Panc1 (cell line): ENCODE results near the gene LCT. TPM values are rescaled to one million over a fixed set of nuclear protein-coding genes. Genes with fewer than 3 reads are reported as not detected.

ENCODE experiments used
- ATAC-seq: fragments of 200-7000 bp; cut with Tn5 transposase; 2 replicates; pipeline ENCODE4 v1.9.1; 2020; ENCODE audit warnings: mild to moderate bottlenecking, moderate library complexity
- BruUV-seq: library from RNA; stranded (reverse); fragments of 400-500 nt; replicated peaks from 2 replicates; lab custom pipeline; 2021; lab: Mats Ljungman, UMichigan
- CTCF ChIA-PET: fragments of 300-600 bp; sonication (Branson Sonifier 250); formaldehyde crosslinking; loops from one replicate; lab custom pipeline; 2022; ENCODE audit warnings: antibody characterized with exemption; lab: Charles Lee
- POLR2A ChIA-PET: fragments of 300-600 bp; sonication (Branson Sonifier 250); formaldehyde crosslinking; loops from one replicate; lab custom pipeline; 2022; ENCODE audit warnings: antibody characterized with exemption; lab: Charles Lee
- DNase-seq: peaks from one replicate; pipeline ENCODE4 v3.0.0-alpha.2; 2010; ENCODE audit warnings: low read depth, low spot score
- H3K27ac ChIP-seq: 2 replicates; pipeline ENCODE4 v1.5.1; 2011; ENCODE audit warnings: mild to moderate bottlenecking, low read length, inconsistent platforms
- H3K27me3 ChIP-seq: fragments of 200-500 bp; sonication (Bioruptor generic); 2 replicates; pipeline ENCODE4 v1.6.0; 2014; ENCODE audit warnings: low read length, inconsistent platforms; ENCODE audit not compliant: control insufficient read depth, insufficient read depth
- H3K36me3 ChIP-seq: fragments of 200-500 bp; sonication (Bioruptor generic); 2 replicates; pipeline ENCODE4 v1.5.1; 2014; ENCODE audit warnings: inconsistent platforms, mild to moderate bottlenecking, low read length, moderate library complexity; ENCODE audit not compliant: control insufficient read depth, insufficient read depth
- H3K4me1 ChIP-seq: 2 replicates; pipeline ENCODE4 v1.5.1; 2011; ENCODE audit warnings: inconsistent platforms, mild to moderate bottlenecking, low read length, moderate library complexity; ENCODE audit not compliant: control insufficient read depth, insufficient read depth
- H3K4me3 ChIP-seq, 2 experiments: 2 replicates each; pipeline ENCODE4 v1.5.1; 2011 to 2012; ENCODE audit warnings: low read depth in 2 of 2, low read length in 2 of 2, mild to moderate bottlenecking in 2 of 2, inconsistent platforms in 1 of 2, moderate library complexity in 1 of 2
- H3K9me3 ChIP-seq: fragments of 200-500 bp; sonication (Bioruptor generic); 2 replicates; pipeline ENCODE4 v1.5.1; 2014; ENCODE audit warnings: low read depth, mild to moderate bottlenecking, inconsistent platforms, low read length, moderate library complexity; ENCODE audit not compliant: control insufficient read depth, insufficient read depth
- POLR2AphosphoS5 ChIP-seq: IDR thresholded peaks from 2 replicates; pipeline ENCODE4 v1.6.1; 2012; ENCODE audit warnings: mild to moderate bottlenecking, low read depth, low read length, moderate library complexity
- SIN3A ChIP-seq: IDR thresholded peaks from 2 replicates; pipeline ENCODE4 v1.6.1; 2012; ENCODE audit warnings: low read depth, mild to moderate bottlenecking, low read length, moderate library complexity, borderline replicate concordance; ENCODE audit not compliant: insufficient read depth
- TCF7L2 ChIP-seq: IDR thresholded peaks from 2 replicates; pipeline ENCODE4 v1.6.1; 2011; ENCODE audit warnings: mild to moderate bottlenecking, low read depth, low read length, inconsistent platforms
- in situ Hi-C: cut with HindIII; loops from 2 replicates; pipeline ENCODE4 v1.10.0; 2016; ENCODE audit warnings: low sequenced_read_pairs, low pct_unique_long_range_greater_than_20kb
- intact Hi-C: fragments of 100-400 bp; cut with micrococcal nuclease; formaldehyde crosslinking; loops from one replicate; pipeline ENCODE4 v1.10.0; 2022; ENCODE audit not compliant: unreplicated experiment
- total RNA-seq: library from RNA; stranded (reverse); gene quantifications from one replicate; pipeline ENCODE4 v1.2.1, GENCODE V29; 2021; ENCODE audit not compliant: unreplicated experiment
- TF ChIP-seq, protein P1 (sequence below), 2 experiments: IDR thresholded peaks; 2 replicates each; pipeline ENCODE4 v1.6.1; 2011 to 2012; ENCODE audit warnings: low read depth in 2 of 2, control low read depth in 1 of 2, low read length in 1 of 2, mild to moderate bottlenecking in 1 of 2, moderate library complexity in 1 of 2; ENCODE audit not compliant: insufficient read depth in 1 of 2
- TF ChIP-seq, protein P2 (sequence below): fragments of 450-650 bp; IDR thresholded peaks from 2 replicates; pipeline ENCODE4 v1.5.1; 2017; ENCODE audit warnings: mild to moderate bottlenecking

The LCT gene
- total RNA-seq, 1 experiment from 2014 or later: not detected

- POLR2A ChIA-PET: no interaction called here
Observed at GRCh38 chr2:135773319-135773718, 63.7 kb downstream of the LCT start.

GRCh38 chr2:135768863-135769262, 68.1 kb downstream of the LCT start:
- H3K36me3 ChIP-seq: peaks cover 27% of the 10 kb centered on the region
- no peak overlapping the region for H3K4me3 ChIP-seq
- DNase-seq (no peak), ATAC-seq (no peak)
- H3K27ac ChIP-seq: no peak overlapping the region
- no TSS peak for BruUV-seq
- intact Hi-C loops: no loop called here
- CTCF ChIA-PET: interaction anchor here (0.7 kb wide), 1 partner anchor 64 kb away, joined by 5 read pairs; no protein-coding TSS in a partner anchor
- no peaks in the 10 kb centered on the region for H3K27me3 ChIP-seq
- POLR2A ChIA-PET: no interaction called here
- in situ Hi-C loops: no loop called here
- TF ChIP-seq, protein P1, sequence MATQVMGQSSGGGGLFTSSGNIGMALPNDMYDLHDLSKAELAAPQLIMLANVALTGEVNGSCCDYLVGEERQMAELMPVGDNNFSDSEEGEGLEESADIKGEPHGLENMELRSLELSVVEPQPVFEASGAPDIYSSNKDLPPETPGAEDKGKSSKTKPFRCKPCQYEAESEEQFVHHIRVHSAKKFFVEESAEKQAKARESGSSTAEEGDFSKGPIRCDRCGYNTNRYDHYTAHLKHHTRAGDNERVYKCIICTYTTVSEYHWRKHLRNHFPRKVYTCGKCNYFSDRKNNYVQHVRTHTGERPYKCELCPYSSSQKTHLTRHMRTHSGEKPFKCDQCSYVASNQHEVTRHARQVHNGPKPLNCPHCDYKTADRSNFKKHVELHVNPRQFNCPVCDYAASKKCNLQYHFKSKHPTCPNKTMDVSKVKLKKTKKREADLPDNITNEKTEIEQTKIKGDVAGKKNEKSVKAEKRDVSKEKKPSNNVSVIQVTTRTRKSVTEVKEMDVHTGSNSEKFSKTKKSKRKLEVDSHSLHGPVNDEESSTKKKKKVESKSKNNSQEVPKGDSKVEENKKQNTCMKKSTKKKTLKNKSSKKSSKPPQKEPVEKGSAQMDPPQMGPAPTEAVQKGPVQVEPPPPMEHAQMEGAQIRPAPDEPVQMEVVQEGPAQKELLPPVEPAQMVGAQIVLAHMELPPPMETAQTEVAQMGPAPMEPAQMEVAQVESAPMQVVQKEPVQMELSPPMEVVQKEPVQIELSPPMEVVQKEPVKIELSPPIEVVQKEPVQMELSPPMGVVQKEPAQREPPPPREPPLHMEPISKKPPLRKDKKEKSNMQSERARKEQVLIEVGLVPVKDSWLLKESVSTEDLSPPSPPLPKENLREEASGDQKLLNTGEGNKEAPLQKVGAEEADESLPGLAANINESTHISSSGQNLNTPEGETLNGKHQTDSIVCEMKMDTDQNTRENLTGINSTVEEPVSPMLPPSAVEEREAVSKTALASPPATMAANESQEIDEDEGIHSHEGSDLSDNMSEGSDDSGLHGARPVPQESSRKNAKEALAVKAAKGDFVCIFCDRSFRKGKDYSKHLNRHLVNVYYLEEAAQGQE (IDR thresholded peaks at IDR 0.05; ENCODE audit: insufficient read depth in 1 of 2, low read depth in 2 of 2, low read length in 1 of 2): no peak
- TF ChIP-seq TCF7L2: no peak
- TF ChIP-seq, protein P2, sequence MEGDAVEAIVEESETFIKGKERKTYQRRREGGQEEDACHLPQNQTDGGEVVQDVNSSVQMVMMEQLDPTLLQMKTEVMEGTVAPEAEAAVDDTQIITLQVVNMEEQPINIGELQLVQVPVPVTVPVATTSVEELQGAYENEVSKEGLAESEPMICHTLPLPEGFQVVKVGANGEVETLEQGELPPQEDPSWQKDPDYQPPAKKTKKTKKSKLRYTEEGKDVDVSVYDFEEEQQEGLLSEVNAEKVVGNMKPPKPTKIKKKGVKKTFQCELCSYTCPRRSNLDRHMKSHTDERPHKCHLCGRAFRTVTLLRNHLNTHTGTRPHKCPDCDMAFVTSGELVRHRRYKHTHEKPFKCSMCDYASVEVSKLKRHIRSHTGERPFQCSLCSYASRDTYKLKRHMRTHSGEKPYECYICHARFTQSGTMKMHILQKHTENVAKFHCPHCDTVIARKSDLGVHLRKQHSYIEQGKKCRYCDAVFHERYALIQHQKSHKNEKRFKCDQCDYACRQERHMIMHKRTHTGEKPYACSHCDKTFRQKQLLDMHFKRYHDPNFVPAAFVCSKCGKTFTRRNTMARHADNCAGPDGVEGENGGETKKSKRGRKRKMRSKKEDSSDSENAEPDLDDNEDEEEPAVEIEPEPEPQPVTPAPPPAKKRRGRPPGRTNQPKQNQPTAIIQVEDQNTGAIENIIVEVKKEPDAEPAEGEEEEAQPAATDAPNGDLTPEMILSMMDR: no peak
- TF ChIP-seq POLR2AphosphoS5: no peak
- TF ChIP-seq SIN3A: no peak
- no peaks in the 10 kb centered on the region for H3K9me3 ChIP-seq
- no peaks in the 10 kb centered on the region for H3K4me1 ChIP-seq

More at GRCh38 chr2:135773319-135773718, 63.7 kb downstream of the LCT start:
- Histone ChIP-seq H3K27ac (no peak overlapping the region), H3K36me3 (peaks cover 37% of the 10 kb centered on the region), H3K4me3 (no peak overlapping the region), H3K27me3 (no peaks in the 10 kb centered on the region), H3K4me1 (no peaks in the 10 kb centered on the region), H3K9me3 (no peaks in the 10 kb centered on the region)
- DNase-seq (no peak), ATAC-seq (no peak)
- intact Hi-C loops (no loop called here), in situ Hi-C loops (no loop called here)
- TF ChIP-seq SIN3A: no peak
- TF ChIP-seq, protein P1 (IDR thresholded peaks at IDR 0.05; ENCODE audit: insufficient read depth in 1 of 2, low read depth in 2 of 2, low read length in 1 of 2): no peak
- CTCF ChIA-PET: no interaction called here
- no TSS peak for BruUV-seq
